Transverse colon (tissue), 4 donors: ENCODE data around the gene FAM98C. TPM values are rescaled to one million over a fixed set of nuclear protein-coding genes. Genes with fewer than 3 reads are reported as not detected.

Experiments
- DNase-seq: peaks from one replicate; pipeline ENCODE4 v3.0.0-alpha.2; 2019
- H3K27ac ChIP-seq, 4 donors: fragments of 200-600 bp; sonication (generic); 2 replicates each; pipeline ENCODE4 v1.5.1; 2016 to 2018; ENCODE audit warnings: inconsistent platforms in 4 of 4
- H3K27me3 ChIP-seq: fragments of 200-600 bp; sonication (generic); 2 replicates; pipeline ENCODE4 v1.5.1; 2017; ENCODE audit warnings: inconsistent platforms
- H3K36me3 ChIP-seq, 4 donors: fragments of 200-600 bp; sonication (generic); 2 replicates each; pipeline ENCODE4 v1.5.1; 2017 to 2019; ENCODE audit warnings: inconsistent platforms in 4 of 4
- H3K4me1 ChIP-seq, 4 donors: fragments of 200-600 bp; sonication (generic); 2 replicates each; pipeline ENCODE4 v1.5.1; 2017 to 2020; ENCODE audit warnings: inconsistent platforms in 4 of 4
- H3K4me3 ChIP-seq, 4 donors: fragments of 200-600 bp; sonication (generic); 1 replicate in 1 of 4; 2 replicates in 3 of 4; pipeline versions ENCODE4 v1.5.1 to v1.6.1; 2017 to 2019; ENCODE audit warnings: inconsistent platforms in 4 of 4
- H3K9me3 ChIP-seq, 2 donors: fragments of 200-600 bp; sonication (generic); 2 replicates each; pipeline ENCODE4 v1.5.1; 2017 to 2019; ENCODE audit warnings: inconsistent platforms in 2 of 2
- CTCF ChIP-seq, 5 experiments: fragments of 200-600 bp in 3 of 5; fragments of 450-650 bp in 2 of 5; sonication (generic) in 3 of 5; IDR thresholded peaks; 1 replicate in 2 of 5; 2 replicates in 3 of 5; pipeline ENCODE4 v1.5.1; 2016 to 2017; ENCODE audit warnings: antibody characterized with exemption in 5 of 5, inconsistent platforms in 3 of 5, mild to moderate bottlenecking in 2 of 5, moderate library complexity in 1 of 5
- EP300 ChIP-seq: sonication (generic); formaldehyde crosslinking; IDR thresholded peaks from one replicate; pipeline ENCODE4 v1.6.1; 2017; ENCODE audit warnings: antibody characterized with exemption, low read depth
- POLR2A ChIP-seq: fragments of 450-650 bp; IDR thresholded peaks from one replicate; pipeline ENCODE4 v1.6.1; 2016; ENCODE audit warnings: antibody characterized with exemption, mild to moderate bottlenecking, moderate library complexity
- POLR2AphosphoS5 ChIP-seq, 3 donors: sonication (generic); formaldehyde crosslinking; IDR thresholded peaks; one replicate each; pipeline ENCODE4 v1.6.1; 2016; ENCODE audit warnings: antibody characterized with exemption in 3 of 3
- WGBS, 2 donors: methylation state at CpG; one replicate each; pipeline ENCODE4 v1.1.5; 2018; ENCODE audit warnings: low coverage in 1 of 2; 5-methylcytosine and 5-hydroxymethylcytosine counted together
- in situ Hi-C, 4 donors: fragments of 200-750 bp; cut with MboI; loops; one replicate each; pipeline versions ENCODE4 v1.15.0 to v1.15.1; 2017; ENCODE audit warnings: low sequenced_read_pairs in 3 of 4, low pct_ligation_motif_present in 1 of 4, low pct_unique_long_range_greater_than_20kb in 1 of 4
- intact Hi-C: fragments of 100-400 bp; cut with DNase I; formaldehyde crosslinking; loops from one replicate; pipeline ENCODE4 v1.15.1; 2023; ENCODE audit warnings: low total_unique reads
- total RNA-seq, 4 donors: library from RNA; depleted of rRNA; stranded (reverse); fragments of >200 nt; gene quantifications; one replicate each; pipeline ENCODE4 v1.1.0, GENCODE V29; 2016

Gene FAM98C
- total RNA-seq, 4 donors from 2014 or later: 34.0 to 102 (median 41.2) TPM

DNA sequence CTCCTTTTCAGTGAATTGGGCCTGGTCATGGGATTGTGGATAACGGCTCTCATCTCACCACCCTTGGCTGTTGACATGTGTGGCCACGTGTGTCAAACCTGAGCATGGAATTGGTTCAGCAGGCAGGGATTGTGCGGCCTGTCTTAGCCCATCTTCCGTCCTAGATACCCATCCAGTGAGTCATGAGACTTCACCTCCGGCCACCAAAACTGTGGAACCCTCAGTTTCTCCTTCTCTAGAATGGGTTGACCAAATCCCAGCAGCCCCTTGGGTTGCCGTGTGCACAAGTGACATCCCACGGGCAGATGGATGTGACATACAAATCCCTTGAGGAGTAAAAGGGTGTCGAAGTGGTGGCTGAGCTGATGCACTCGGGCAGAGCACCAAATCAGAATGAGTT is 21.8 kb upstream of the FAM98C start:
- peaks cover 5% of the 10 kb centered on the region for H3K27me3 ChIP-seq
- DNase-seq: no peak
- no peak for TF ChIP-seq CTCF (IDR thresholded peaks at IDR 0.05)
- TF ChIP-seq POLR2AphosphoS5 (IDR thresholded peaks at IDR 0.05): no peak
- no peak for TF ChIP-seq EP300
- no peak for TF ChIP-seq POLR2A
- no peak overlapping the region for H3K27ac ChIP-seq
- no peak overlapping the region for H3K4me3 ChIP-seq
- in situ Hi-C loops (no loop called here), intact Hi-C loops (no loop called here)
- 92 to 96% methylated on average over 5 to 9 of the region's 9 CpGs for WGBS, 2 donors
- peaks cover 2 to 18% (median 7%) of the 10 kb centered on the region in 4 donors for H3K4me1 ChIP-seq
- no peaks in the 10 kb centered on the region for H3K9me3 ChIP-seq
- peaks cover 0 to 35% (median 14%) of the 10 kb centered on the region in 4 donors for H3K36me3 ChIP-seq

GRCh38 chr19:38383184-38383583 is 19.7 kb upstream of the FAM98C start:
- TF ChIP-seq POLR2AphosphoS5 (IDR thresholded peaks at IDR 0.05) (no peak), EP300 (no peak), POLR2A (no peak), CTCF (IDR thresholded peaks at IDR 0.05) (no peak)
- no peaks in the 10 kb centered on the region for H3K9me3 ChIP-seq
- no peak for DNase-seq
- H3K36me3 ChIP-seq: peaks cover 0 to 35% (median 14%) of the 10 kb centered on the region in 4 donors
- WGBS, 2 donors: 81 to 94% methylated on average over 5 to 10 of the region's 10 CpGs
- peaks cover 8 to 24% (median 21%) of the 10 kb centered on the region in 4 donors for H3K4me1 ChIP-seq
- intact Hi-C loops (no loop called here), in situ Hi-C loops (no loop called here)
- no peak overlapping the region for H3K27ac ChIP-seq
- no peak overlapping the region for H3K4me3 ChIP-seq
- peaks cover 24% of the 10 kb centered on the region for H3K27me3 ChIP-seq

DNA sequence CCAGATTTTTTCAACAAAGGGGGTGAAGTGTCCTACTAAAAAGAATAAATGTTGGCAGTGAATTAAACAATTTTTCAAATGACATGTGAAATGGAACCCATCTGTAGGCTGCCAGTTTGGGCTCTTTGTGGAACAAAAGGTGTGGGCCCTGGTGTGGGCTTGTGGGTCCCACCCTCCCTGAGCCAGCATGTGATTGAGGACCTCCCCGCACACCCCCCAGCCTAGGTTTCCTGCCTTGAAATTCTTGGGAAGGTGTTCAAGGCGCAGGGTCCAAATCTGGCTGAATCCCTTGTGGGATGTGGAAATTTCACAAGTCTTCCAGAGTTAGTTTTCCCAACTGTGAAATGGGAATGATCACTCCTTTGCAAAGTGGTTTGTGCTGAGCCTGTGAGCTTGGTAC is 19.1 kb upstream of the FAM98C start:
- intact Hi-C loops: no loop called here
- Histone ChIP-seq H3K4me1 (peaks cover 8 to 30% (median 26%) of the 10 kb centered on the region in 4 donors), H3K27me3 (peaks cover 29% of the 10 kb centered on the region), H3K36me3 (peaks cover 0 to 35% (median 14%) of the 10 kb centered on the region in 4 donors), H3K9me3 (no peaks in the 10 kb centered on the region), H3K27ac (no peak overlapping the region), H3K4me3 (no peak overlapping the region)
- no peak for DNase-seq
- WGBS, 2 donors: 100% methylated on average over 2 of the region's 2 CpGs; no CpG with 5 or more reads in 1 of the 2 donors
- in situ Hi-C loops: no loop called here
- TF ChIP-seq POLR2A: no peak
- TF ChIP-seq EP300: no peak
- TF ChIP-seq POLR2AphosphoS5 (IDR thresholded peaks at IDR 0.05): no peak
- TF ChIP-seq CTCF (IDR thresholded peaks at IDR 0.05): no peak

DNA sequence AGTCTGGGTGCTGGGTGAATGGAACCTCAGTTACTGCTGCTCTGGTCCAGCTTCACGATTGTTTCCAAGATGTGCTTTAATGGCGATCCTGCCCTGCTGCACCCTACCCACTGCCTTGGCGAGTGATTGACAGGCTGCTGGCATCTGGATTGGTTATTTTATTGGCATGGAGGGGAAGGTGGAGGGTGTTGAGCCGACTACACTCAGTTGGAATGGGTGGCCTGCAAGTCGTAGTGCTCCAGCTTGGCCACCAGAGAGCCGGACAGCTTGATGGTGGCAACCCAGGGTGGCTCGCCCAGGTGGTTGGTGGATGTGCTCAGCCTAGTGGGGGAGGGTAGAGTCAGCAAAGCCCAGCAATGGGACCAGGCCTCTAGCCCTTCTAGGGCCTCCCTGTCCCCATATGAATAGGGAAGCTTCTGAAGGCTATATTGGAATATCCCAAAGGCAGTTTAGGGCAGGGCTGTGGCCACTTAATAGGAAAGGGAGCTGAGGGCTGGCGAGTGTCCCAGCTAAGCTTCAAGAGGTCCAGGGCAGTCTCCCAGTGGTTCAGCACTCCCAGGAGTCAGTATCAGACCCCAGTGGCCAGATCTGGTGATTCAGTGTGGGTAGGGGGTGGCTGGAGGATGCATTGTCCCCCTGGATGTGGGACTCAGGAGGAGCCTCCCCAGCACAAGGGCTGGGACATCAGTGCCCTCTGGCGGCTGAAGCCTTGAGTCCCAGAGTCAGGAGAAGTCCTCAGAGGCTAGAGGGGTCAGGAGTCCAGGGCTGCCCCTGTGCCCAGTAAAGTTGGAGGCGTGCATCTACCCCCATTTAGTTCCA is 18.5 kb upstream of the FAM98C start:
- Histone ChIP-seq H3K27me3 (peaks cover 36% of the 10 kb centered on the region), H3K4me1 (peaks cover 8 to 36% (median 33%) of the 10 kb centered on the region in 4 donors), H3K4me3 (no peak overlapping the region), H3K9me3 (no peaks in the 10 kb centered on the region), H3K27ac (no peak overlapping the region), H3K36me3 (peaks cover 0 to 29% (median 14%) of the 10 kb centered on the region in 4 donors)
- WGBS, 2 donors: 90% methylated on average over 10 of the region's 10 CpGs; no CpG with 5 or more reads in 1 of the 2 donors
- in situ Hi-C loops: no loop called here
- intact Hi-C loops: no loop called here
- TF ChIP-seq CTCF (IDR thresholded peaks at IDR 0.05): no peak
- TF ChIP-seq EP300: no peak
- TF ChIP-seq POLR2A: no peak
- TF ChIP-seq POLR2AphosphoS5 (IDR thresholded peaks at IDR 0.05): no peak
- DNase-seq: no peak
